HG03108 (cell line): ENCODE measurements around the gene HHIPL1.
"Not testable (repeated sequence)": the region's sequence is repeated elsewhere in the genome, so short reads cannot be mapped to it uniquely, and the experiment has no call there.

Experiments used
- ATAC-seq: cut with Tn5 transposase; IDR thresholded peaks from one replicate; pipeline ENCODE4 v1.9.1; 2021; ENCODE audit warnings: moderate library complexity; ENCODE audit not compliant: unreplicated experiment

The HHIPL1 gene

DNA sequence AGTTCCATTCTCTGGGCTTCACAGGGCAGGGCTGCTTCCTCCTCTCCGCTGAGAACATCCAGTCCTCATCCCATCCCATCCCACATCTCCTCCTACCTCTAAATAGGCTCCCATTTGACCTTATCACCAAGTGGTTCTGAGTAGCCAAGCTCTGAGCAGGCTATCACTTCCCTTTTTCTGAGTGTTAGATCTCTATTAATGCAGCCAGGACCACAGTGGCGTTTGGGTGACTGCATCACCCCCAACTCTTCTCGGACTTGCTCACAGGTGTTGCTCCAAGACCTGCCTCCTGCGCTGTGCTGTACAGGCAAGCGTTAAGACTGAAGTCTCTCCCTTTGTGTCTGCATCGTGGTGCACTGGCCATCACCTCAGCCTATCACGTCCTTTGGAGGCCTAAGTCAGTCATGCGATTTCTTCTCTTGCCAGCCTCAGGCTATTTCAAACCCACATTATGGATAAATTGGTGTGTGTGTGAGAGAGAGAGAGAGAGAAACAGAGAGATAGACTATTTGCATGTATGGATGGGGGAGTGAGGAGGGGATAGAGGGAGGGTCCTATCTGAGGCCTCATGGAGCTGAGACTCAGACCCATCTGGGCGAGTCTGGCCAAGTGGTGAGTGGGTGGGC lies 12.4 kb upstream of the HHIPL1 start:
- ATAC-seq, result no peak

DNA sequence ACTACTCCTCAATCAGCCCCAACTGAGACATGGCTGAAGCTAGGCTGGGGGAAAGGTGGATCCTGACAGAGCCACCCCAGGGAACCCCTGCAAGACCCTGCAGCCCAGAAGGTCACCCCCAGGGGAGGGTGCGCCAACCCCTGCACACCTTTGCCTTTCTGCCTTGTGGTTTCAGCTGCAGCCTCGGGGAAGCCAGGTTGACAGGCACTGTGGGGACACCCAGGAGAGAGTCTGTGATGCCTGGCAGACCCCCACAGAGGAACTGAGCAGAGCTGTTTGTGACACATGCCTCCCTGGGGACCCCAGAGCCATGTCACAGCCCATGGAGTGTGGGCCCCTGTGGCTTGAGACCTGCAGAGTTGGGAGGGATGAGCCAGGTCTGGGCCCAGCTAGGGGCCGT lies 11.8 kb upstream of the HHIPL1 start:
- ATAC-seq, result no peak

DNA sequence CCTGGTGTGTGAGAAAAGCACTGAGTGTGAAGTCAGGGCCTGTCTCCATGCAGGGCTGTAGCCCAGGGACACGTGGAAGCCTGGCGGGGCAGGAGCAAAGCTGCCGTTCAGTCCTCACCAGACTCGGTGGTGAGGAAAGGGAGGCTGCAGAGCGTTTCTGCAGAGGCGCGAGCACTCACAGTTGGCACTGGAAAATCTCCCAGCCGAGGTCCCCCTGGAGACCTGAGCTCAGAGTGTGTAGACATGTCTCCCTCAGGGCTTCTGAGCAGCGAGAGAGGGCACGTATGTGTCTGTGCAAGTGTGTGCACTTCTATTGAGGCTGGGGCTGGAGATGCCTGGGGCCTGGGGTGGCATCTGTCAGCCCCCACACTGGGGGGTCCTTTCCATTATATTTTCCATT lies 11.0 kb upstream of the HHIPL1 start:
- ATAC-seq, result no peak

DNA sequence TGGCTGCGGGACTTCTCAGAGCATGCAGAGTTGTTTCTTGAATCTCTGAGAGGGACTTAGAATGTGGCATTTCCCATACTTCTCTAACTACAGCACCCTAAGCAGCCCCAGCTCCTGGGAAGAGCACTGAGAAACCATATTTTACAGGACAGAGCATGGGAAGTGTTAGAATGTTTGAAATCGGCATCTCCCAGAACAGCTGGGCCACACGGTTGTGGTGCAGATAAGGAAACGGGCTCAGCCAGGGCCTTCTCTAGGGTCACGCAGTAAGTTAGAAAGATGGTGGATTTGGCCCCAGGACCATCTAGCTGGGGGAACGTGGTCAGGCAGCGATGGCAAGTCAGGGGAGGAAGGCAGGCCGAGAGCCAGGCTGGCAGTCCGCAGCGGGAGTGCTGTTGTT lies 10.5 kb upstream of the HHIPL1 start:
- no peak for ATAC-seq

DNA sequence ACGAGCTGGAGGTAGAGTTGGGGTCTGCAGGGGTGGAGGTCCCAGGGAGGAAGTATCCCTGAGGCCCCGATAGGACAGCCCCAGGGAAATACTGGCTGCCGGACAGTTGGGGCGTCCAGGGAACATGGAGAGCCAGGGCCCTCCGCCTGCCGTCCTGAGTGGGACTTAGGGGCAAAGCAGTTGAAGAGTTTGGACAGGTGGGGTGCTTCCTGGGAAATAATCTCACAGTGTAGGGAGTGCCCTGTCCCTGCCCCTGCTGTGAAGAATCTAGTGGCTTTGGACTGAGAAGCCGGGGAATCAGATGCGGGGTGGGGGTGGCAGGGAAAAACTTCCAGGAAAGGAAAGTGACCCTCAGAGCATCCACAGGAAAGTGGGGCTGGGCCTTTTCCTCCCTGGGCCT lies 9.8 kb upstream of the HHIPL1 start:
- no peak for ATAC-seq

DNA sequence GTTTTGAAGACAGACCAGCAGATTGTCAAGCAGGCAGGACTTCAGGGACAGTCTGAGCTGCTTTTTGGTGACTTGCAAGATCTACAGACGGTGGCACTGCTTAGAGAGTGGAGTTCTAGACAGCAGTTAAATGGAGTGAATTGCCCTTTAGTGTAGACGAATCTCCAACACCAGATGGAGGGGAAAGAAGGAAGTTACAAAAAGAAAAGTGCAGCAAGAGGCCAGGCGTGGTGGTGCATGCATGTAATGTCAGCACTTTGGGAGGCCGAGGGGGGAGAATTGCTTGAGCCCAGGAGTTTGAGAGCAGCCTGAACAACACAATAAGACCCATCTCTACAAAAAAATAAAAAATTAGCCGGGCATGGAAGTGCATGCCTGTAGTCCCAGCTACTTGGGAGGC lies 8.4 kb upstream of the HHIPL1 start:
- no peak for ATAC-seq

DNA sequence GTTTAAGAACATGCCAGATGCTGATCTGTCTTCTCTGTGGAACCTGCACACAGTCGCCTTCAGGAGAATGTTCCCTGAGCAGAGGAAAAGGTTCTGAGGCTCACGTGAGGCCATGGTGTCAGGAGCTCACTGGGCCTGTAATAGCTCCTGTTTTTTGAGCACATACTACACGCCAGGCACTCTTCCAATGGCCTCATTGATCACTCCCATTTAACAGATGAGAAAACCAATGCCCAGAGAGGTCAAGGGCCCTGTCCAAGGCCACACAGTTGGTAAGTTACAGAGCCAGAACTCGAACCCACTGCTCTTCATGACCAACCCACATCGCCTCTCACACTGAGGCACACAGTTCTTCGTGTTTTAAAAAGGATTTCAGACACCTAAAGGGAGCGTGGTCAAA lies 7.3 kb upstream of the HHIPL1 start:
- ATAC-seq, result no peak

DNA sequence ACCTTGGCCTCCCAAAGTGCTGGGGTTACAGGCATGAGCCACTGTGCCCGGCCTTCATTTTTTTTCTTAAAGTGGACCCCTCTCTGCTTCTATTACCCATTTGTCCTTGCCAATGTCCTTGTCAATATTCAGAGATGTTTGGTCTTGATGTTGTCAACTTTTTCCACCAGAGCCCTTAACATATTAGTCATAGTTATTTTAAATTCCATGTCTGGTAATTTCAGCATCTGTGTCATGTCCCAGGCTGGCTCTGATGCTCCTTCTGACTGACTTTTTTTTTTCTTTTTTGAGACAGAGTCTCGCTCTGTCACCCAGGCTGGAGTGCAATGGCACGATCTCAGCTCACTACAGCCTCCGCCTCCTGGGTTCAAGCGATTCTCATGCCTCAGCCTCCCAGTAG lies 2.2 kb upstream of the HHIPL1 start:
- not testable (repeated sequence) for ATAC-seq

DNA sequence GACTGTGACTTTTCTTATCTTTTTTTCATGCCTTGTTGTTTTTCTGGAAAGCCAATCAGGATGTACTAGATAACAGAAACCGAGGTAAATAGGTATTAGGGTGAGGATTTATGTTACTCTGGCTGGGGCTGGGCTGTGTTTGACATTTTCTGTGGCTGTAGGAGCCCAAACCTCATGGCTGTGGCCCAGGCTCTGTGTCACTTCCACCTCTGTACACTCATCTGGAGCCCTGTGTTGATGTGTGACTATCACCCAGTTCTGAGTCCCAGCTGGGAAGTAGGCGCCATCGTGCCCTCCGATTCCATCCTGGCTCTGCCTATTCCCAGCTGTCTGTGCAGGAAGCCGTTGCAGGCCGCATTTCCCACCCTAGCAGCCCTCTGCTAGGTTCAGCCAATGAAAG lies 1.6 kb upstream of the HHIPL1 start:
- ATAC-seq, result no peak

DNA sequence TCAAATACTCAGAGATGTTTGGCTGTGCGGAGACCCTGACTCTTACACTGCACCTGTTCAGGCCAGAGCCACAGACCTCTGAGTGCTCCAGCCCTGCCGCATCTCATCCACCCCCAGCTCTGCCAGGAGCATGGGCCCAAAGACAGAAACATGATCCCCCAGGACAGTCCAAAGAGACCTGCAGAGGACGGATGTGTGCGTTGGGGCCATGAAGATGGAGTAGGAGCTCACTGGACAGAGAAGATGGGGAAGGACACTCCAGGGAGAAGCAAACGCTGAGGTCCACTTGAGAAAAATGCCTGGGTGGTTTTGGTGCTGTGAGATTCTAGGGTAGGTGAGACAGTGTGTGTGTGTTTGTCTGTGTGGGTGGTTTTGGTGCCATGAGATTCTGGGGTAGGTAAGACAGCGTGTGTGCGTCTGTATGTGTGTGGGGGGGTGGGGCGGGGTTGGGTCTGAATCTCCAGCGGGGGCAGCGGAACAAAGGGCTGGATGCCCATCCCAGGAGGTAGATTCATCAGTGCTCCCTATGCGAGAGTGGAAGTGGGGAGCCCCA lies 818 bp upstream of the HHIPL1 start:
- ATAC-seq, result no peak

DNA sequence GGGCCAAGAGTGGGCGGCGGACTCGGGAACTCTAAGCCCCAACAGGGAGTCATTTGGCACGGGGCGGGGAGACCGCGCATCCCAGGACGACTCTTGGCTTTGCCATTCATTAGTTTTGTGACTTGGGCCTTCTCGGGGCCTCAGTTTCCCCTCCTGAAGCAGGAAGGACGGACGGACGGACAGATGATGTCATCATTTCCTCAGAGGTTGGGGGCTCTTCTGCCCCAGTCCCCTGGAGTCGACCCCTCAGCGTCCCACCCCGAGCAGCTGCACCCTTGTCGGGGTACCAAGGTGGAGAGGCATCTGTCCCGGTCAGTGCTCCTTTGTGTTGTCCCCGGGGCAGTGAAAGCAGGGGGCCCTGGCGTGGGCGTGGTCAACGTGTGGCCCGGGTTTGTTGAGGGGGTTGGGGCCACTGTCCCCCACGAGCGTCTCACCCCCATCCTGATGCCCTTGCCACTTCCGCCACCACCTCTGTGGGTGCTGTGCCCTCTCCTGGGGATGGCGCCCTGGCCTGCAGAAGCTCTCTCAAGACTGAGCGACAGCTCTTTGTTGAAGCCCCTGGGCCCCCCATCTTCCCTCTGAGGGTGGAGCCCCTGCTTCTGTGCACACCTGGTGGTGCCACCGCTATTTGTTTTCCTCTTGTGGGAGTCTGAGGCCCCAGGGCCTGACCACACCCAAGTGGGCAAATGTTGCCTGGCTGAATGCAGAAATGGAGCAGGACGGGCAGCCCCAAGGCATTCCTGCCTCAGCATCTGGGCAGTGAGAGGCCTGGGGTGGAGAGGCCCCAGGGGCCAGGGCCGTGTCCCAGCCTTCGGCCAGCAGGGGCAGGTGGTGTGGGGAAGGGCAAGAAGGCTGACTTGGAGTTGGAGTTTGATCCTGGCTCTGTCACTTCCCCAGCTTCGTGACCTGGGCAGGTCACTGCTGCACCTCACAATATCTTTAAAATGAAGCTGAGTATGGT lies 896 bp downstream of the HHIPL1 start:
- no peak for ATAC-seq

DNA sequence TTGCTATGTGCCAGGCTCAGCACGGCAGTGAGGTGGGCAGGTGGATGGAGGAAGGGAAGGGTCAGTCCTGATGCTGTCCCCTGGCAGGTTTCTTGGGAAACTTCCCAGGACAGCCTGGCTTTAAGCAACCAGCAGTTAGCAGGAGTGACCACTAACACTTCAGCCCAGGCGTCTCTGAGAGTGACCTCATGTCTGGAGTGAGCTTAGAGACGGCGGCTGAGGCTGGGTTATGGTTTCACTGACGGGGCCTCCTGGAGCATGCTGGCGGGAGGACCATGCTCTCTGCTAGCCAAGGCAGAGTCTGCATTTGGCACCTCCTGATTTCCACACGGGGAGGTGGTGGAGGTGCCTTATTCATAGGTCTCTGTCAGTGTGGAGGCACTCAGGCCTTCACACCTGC lies 2.5 kb downstream of the HHIPL1 start:
- ATAC-seq, result no peak

DNA sequence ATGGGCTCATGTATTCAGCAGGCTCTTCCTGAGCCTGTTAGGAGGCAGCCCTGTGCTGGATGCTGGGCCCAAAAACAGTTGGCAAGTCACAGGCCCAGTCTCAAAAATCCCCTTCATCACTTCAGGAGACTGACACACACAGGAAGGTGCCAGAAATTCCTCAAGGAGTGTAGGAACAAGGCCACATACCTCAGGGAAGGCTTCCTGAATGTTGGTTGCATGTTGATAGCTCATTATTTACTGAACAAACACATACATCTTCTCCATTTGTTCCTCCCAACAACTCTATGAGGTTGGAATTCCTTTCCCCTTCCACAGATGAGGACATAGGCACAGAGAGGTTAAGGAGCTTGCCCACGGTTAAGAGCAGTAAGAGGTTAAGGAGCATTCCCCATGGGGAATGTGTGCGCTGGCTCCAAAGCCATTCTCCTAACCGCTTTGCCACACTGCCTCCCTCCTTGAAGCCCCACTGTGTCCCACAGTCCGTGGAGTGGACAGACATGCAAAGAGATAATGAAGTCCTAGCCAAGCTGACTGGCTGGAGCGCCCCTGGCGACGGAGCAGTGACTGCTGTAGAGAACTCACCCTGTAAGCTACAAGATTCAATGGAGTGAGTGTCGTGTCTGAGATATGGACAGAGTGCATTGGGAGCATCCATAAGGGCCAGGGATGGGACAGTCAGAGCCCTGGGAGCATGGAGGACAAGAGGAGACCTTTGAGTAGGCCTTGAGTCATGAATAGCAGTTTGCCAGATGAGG lies 3.3 kb downstream of the HHIPL1 start:
- ATAC-seq, result no peak

DNA sequence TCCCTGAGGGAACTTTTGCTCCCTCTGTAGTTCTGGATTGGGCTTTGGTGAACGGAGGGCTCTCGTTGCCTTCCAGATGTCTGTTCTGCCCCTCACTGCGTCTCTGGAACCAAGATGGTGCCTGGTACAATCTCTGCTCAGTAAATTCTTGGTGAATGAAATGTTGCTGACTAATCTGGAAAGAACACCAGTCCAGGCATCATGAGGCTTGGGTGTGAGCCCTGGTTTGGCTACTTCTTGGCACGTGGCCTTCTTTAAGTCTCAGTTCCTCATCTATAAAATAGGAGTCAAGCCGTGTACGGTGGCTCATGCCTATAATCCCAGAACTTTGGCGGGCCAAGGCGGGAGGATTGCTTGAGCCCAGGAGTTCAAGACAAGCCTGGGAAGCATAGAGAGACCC lies 4.3 kb downstream of the HHIPL1 start:
- no peak for ATAC-seq

DNA sequence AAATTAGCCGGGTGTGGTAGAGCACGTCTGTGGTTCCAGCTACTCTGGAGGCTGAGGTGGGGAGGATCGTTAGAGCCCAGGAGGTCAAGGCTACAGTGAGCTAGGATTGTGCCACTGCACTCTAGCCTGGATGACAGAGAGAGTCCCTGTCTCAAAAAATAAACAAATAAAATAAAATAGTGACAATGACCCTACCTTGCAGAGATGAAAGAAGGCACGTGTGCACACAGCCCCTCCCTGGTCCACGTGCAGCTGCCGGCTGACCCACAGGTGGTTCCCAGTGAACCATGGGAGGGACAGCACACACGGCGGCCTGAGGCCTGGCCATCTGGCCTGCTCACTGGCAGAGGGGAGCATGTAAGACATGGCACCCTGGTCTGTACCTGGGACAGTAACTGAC lies 4.7 kb downstream of the HHIPL1 start:
- ATAC-seq, result no peak

DNA sequence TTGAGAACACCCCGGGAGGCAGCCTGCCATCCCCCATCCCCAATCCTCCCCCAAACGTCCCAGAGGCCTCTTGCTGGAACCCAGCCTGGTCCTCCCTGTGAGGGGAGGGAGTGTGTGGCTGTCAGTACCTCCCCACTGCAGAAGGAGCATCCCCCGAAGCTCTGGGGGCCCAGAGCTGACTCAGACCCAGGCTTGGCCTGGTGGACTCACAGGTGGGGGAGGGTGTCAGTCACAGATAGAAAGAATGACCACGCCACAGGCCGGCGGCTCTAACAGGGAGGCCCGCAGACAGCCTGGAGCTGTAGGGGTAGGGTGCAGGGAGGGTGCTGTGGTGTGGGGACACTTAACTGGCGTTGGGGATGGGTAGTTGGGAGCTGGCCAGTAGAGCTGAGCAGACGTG lies 5.3 kb downstream of the HHIPL1 start:
- no peak for ATAC-seq

DNA sequence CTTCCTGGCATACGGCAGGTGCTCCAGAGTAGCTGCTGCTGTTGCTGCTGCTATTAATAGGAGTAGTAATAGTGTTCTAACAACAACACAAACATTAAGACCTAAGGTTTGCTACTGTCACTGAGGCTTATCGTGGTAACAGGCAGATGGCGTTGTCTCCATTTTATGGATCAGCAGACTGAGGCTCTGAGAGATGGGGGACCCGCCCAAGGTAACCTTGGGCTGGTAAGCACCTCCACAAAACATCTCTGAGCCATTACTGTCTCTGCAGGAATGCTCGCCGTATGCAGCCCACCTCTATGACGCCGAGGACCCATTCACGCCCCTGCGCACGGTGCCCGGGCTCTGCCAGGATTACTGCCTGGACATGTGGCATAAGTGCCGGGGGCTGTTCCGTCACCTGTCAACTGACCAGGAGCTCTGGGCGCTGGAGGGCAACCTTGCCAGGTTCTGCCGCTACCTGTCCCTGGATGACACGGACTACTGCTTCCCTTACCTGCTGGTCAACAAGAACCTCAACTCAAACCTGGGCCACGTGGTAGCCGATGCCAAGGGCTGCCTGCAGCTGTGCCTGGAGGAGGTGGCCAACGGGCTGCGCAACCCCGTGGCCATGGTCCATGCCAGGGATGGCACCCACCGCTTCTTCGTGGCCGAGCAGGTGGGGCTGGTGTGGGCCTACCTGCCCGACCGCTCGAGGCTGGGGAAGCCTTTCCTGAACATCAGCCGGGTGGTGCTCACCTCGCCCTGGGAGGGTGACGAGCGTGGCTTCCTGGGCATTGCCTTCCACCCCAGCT lies 7.2 kb downstream of the HHIPL1 start:
- ATAC-seq, result no peak

DNA sequence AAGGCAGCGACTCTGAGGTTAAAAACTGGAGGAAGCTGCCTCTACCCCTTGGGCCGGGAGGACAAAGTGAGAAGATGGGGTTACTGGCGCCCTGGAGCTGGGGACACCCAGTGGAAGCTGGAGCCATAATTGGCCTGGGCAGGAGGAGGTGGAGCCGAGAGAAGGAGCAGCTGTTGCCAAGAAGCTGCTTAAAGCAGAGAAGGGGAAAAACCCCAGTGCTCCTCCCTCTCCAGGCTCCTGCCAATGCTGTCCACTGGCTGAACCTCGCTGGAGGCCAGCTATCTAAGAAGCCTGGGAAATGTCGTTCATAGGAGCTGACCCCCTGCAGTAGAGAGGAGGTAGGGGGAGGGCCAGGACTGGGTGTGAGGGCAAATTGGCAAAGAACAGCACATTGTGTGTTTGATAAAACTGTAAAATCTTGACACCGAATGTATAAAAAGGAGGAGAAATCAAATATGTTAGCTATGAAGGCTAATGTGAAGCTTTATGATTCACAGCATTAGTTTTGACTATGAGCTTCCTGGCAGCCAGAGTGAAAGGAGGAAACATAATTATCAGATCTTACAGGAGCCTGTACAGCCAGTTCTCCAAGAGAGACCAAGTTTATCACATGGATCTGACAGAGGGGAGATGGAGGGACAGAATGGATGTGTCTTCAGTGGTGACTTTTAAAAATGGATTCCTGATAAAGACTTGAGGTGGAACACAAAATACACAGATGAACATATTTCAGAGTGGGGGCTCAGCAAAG lies 9.5 kb downstream of the HHIPL1 start:
- no peak for ATAC-seq

DNA sequence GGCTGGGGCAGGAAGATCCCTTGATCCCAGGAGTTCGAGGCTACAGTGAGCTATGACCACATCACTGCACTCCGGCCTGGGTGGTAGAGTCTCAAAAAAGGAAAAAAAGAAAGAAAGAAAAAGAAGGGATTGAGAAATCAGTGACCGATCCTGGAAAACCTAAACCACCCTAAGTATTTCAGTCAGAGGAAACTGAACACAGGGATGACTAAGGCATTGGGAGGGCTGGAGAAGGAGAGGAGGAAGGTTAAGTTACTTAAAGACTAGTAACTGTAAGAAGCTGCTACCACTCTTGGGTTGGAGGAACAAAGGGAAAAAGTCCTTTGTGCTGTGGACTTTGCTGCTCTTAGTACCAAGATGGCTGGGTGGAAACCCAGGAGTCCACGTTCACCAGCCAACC lies 10.6 kb downstream of the HHIPL1 start:
- ATAC-seq, result no peak

DNA sequence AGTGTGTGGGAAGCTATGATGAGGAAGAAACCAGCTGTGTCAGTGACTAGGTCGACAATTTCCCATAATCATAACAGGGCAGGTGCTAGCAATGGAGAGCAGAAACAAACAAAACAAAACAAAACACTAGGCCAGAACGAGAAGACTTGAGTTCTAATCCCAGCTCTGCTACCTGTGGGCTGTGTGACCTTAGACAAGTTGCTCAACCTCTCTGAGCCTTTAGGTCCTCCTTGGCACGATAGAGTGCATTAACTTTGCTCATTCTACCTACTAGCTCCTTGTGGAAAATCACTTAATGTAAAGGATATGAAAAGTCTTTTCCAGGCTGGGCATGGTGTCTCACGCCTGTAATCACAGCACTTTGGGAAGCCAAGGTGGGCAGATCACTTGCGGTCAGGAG lies 11.2 kb downstream of the HHIPL1 start:
- ATAC-seq, result no peak
